Islet of Langerhans (tissue), 1 donor: Measurements from ENCODE around the gene SLC22A5.
"Not testable (repeated sequence)": the region's sequence is repeated elsewhere in the genome, so short reads cannot be mapped to it uniquely, and the experiment has no call there.

Experiments
- FAIRE-seq: peaks from one replicate; lab custom pipeline; 2011; peaks lifted over from hg19 to GRCh38; lab: Jason Lieb, UNC

Gene SLC22A5

DNA sequence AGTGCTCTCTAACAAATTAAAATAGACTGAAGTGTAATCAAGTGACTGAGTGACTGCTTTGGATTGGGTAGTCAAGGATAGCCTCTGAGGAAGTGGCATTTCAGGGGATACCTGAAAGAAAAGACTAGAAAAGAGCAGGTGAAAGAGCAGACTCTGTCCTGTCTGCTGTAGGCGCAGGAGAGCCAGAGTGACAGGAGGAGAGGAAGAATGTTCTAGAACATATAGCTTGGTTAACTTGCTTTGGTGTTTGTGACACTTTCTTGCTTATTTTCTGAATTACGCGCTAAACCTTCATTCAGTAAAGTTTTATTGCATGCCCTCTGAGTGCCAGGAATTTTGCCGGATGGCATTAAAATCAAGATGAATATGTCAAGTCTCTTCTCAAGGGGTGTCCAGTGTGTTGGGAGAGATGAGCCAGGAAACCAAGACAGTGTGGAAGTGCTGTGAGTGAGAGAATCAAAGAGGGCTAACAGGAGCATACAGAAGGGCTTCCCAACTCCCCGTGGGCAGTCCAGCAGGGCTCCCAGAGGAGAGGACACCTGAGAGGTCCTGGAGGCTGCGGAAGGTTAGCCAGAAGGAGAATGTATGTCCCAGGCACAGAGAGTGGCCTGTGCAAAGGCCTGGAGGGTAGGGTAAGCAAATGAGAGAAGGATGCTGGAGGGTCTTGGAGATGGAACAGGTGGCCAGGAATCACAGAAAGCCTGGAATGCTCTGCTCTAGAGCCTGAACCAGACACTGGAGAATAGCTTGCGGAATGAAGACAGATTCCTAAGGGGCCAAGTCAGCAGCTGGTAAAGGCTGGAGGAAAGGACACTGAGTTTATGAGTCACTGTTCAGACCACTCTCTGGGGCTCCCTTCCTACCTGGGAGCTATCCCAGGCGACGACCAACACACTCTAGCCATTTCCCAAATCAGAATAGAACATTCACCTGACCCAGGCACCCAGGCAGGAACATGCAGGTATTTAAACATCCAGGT is 59.3 kb downstream of the SLC22A5 start:
- FAIRE-seq: no peak

DNA sequence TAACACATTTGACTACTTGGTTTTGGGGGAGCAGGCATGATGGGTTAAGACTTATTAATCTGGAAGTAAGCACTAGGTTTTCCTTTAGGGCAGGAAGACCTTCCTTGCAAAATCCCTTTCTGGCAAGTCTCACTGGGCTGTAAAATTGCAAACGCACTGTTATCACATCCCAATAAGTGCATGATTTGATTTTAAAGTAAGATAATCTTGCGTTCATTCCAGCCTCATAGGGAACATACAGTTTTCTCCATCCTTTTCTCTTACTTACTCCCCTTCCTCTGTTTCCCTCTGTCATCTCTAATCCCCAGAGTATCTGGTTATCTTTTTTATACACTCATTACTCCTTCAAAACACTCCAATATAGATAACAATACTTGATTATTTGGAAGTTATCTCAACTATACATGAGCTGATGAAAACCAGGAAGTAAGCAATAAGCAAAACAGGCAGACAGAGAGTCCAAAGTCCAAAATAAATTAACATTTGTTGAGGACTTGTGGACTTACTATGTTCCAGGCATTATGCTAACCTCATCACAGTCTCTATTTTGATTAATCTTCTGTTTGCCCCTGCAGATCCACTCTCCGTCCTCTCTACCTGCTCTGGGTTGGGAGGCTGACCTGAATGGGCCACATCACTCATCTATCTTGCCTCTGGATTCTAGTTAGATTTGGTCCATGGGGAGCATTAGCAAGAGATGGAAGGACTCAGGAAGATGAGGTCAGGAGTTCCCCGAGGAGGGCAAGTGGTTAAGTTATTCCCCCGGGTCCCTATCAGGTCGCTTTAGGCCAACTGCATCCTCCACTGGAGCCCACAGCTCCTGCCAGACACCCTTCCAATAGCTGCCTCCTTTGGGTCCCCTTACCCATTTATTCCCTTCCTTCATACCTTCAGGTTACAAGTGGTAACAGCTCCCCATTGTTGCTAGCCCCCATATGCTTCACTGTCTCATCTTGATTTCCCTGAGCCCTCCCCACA is 60.2 kb downstream of the SLC22A5 start:
- FAIRE-seq: no peak

DNA sequence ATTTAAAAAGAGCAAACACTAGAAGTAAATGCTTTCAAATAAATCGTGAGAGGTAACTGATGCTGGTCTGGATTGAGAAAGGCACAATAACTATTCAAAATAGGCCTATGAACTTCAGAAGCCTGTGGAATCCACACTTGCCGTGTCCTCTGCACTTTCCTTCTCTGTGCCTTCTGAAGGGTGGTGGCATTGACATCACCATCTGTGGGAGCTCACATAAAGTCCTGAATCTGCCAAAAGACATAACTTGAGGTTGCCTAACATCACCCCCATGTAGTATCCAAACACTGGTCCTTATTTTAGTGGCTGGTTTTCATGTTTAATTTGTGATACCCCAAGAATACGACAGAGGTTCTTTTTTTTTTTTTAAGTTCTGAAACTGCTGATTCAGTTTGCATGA is 61.2 kb downstream of the SLC22A5 start:
- no peak for FAIRE-seq

- no peak for FAIRE-seq
Measured at GRCh38 chr5:132431632-132432031, 62.1 kb downstream of the SLC22A5 start.

- no peak for FAIRE-seq
Measured at GRCh38 chr5:132433141-132433540, 63.6 kb downstream of the SLC22A5 start.

GRCh38 chr5:132434416-132435286 is 65.1 kb downstream of the SLC22A5 start:
- no peak for FAIRE-seq

DNA sequence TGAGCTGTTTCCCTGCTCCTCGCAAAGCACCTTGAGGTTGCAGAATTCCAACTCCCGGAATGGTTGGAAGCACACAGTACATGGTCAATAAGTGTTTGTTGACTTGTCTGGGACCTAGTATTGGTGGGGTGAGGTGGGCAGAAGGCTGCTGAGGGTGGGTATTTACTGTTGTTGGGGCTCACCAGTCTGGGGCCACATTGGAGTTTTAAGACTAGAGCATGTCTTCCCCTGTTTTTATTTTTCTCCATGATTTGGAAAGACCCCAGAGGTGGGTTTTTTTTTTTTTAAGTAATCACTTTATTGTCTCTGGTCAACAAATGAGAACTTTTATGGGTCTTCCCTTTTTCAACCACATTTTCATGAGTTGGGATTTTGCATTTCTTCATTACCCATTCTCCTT is 65.9 kb downstream of the SLC22A5 start:
- no peak for FAIRE-seq

DNA sequence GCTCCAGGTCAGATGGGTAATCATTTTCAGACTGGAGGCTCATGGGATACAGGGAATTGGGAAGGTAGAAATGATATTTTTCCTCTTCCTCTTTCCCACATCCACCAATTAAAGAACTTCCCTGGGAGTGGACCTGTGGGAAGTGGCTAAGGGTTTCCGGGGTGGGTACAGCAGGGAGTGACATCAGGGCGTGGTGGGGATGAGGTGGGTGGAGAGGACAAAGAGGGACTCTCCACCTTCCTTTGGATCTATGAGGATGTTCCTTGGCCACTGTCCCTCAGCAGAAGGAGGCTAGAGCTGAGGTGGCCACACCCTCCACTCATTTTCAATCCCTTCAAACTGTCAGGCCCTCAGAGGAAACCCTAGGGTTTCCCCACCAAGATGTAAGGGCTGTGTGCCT is 66.4 kb downstream of the SLC22A5 start:
- FAIRE-seq: no peak

DNA sequence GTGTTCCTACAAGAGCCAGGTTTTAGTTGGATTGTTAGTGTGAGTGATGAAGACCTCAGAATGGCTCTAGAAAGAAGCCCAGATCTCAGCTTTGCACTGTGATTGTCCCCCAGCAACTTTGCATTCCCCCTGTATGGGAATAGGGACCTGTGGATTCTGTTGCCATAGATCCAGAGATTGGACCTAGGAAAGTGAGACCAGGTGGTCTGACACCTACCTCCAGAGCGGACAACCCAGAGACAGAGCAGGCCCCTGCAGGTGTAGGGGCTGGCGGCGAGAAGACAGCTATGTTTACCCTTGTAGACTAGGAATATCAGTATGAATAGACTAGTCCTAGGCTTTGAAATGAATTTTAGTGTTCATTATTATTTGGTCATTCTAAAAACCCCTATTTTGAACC is 67.4 kb downstream of the SLC22A5 start:
- no peak for FAIRE-seq

DNA sequence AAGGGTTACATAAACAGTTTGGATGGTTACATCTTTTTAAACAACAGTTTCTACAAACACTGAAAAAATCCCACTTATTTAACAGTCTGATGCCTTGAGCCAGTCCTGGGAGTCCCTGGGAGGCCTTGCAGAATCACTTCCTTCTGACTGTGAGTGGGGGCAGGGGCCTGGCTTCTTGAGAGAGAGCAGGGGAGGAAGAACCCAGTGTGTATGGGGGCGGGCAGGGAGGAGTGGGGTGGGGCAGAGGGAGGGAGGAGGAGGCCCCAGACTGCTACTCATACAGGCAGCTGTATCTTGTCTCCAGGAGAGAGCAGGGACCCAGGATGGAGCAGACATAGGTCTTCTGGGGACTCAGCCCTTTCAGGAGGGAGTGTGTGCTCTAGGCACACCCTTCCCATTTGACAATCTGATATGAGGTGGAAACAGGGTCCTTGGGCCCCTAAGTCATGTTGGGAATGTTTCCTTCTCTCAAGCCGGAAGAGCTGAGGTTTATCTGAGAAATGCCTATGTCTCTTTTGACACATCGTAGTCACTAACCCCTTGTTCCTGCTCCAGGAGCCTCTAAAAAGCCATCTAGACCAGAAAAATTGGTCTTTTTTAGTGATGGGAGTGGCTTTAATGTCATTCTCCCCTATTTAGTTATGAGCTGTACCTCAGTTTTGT is 68.2 kb downstream of the SLC22A5 start:
- FAIRE-seq: no peak

GRCh38 chr5:132438267-132438645 is 68.7 kb downstream of the SLC22A5 start:
- not testable (repeated sequence) for FAIRE-seq

GRCh38 chr5:132438917-132439316 is 69.4 kb downstream of the SLC22A5 start:
- FAIRE-seq: no peak

DNA sequence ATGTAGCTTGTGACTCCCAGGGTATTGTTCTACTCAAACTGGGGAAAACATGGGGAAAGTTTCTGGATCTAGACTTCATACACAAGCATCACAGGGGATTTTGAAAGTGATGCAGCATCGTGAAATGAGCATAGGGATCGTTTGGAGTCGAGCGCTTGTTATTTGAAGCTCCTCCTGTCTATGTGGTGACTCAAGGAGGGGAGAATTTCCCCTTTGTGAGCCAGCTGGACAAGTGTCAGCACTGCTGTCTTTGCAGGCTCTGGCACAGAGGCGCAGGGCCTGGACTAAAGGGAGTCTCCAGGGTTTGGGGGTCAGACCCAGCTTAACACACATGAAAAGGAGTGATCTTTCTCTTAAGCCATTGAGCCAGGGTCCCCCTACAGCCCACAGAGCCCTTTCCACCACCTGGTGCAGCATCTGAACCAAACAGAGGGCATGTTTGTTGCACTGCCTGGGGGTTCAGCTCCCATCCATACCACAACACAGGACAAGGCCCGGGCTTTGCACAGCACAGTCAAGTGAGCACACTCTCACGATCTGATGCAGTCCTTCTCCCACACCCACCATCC is 70.1 kb downstream of the SLC22A5 start:
- FAIRE-seq: no peak

DNA sequence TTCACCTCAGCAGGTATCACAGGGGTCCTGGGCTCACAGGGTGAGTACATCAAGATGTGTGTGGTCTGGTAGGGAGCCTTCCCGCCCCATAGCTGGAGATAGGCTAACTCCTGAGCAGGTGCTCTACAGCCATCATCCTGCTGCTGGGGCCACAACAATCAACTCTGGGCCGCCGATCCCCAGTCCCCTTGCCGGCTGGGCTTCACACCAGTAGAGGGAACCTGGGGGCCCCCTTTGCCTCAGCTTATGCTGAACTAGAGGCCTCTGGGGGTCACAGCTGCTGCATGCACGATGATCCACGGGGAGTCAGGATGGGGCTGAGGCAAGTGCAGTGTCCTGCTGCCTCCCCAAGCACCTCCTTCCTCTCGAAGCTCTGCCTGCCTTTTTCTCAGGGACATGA is 74.6 kb downstream of the SLC22A5 start:
- no peak for FAIRE-seq
